HepG2 (cell line): ENCODE measurements around the gene RAPGEF2. TPM values are rescaled to one million over a fixed set of nuclear protein-coding genes. Genes with fewer than 3 reads are reported as not detected.
A peak's percentile ranks its signal among the peaks of the same experiment; 100 is the strongest.

Experiments
- ASH2L ChIP-seq: fragments of 300-600, 200-600 bp; sonication (generic); IDR thresholded peaks from 2 replicates; pipeline ENCODE4 v1.7.0; 2017; ENCODE audit warnings: low read depth, mild to moderate bottlenecking, moderate library complexity, mixed read lengths, low read length; ENCODE audit not compliant: insufficient read length
- CCDC6 ChIP-seq: sonication (generic); formaldehyde crosslinking; IDR thresholded peaks from 2 replicates; pipeline ENCODE4 v1.8.1; 2022; ENCODE audit warnings: mild to moderate bottlenecking, missing genetic modification reagents, moderate library complexity
- CHD4 ChIP-seq: fragments of 200-600 bp; sonication (generic); IDR thresholded peaks from 2 replicates; pipeline ENCODE4 v1.7.0; 2017; ENCODE audit warnings: mild to moderate bottlenecking, low read length, borderline replicate concordance
- EP300 ChIP-seq, 3 experiments: sonication (generic) in 1 of 3; formaldehyde crosslinking in 1 of 3; IDR thresholded peaks; 2 replicates each; pipeline versions ENCODE4 v1.5.1 to v1.6.1; 2011 to 2020; ENCODE audit warnings: low read depth in 2 of 3, low read length in 2 of 3, borderline replicate concordance in 1 of 3, improper control_type of control experiment in 1 of 3, mild to moderate bottlenecking in 1 of 3, missing genetic modification reagents in 1 of 3, moderate library complexity in 1 of 3
- ISL2 ChIP-seq: sonication (generic); formaldehyde crosslinking; IDR thresholded peaks from 2 replicates; pipeline ENCODE4 v1.5.0; 2020; ENCODE audit warnings: missing genetic modification reagents
- RAD21 ChIP-seq: fragments of 450-650 bp; formaldehyde crosslinking; IDR thresholded peaks from 2 replicates; pipeline ENCODE4 v1.5.0; 2020; ENCODE audit warnings: mild to moderate bottlenecking
- RAD51 ChIP-seq: fragments of 450-650 bp; IDR thresholded peaks from 2 replicates; pipeline ENCODE4 v1.6.1; 2016; ENCODE audit warnings: borderline replicate concordance
- RXRB ChIP-seq: IDR thresholded peaks from 2 replicates; pipeline ENCODE4 v1.6.1; 2016; ENCODE audit warnings: borderline replicate concordance, missing genetic modification reagents, missing compliant biosample characterization
- SAP130 ChIP-seq: IDR thresholded peaks from 2 replicates; pipeline ENCODE4 v1.6.1; 2016; ENCODE audit warnings: low read depth
- SMAD1 ChIP-seq: sonication (generic); formaldehyde crosslinking; IDR thresholded peaks from 2 replicates; pipeline ENCODE4 v1.4.0; 2020; ENCODE audit warnings: missing genetic modification reagents, low read depth, mild to moderate bottlenecking, borderline replicate concordance
- SOX13 ChIP-seq, 3 experiments: fragments of 450-650 bp in 1 of 3; sonication (generic) in 1 of 3; formaldehyde crosslinking in 1 of 3; IDR thresholded peaks in 2 of 3; conservative IDR thresholded peaks in 1 of 3; 2 replicates each; pipeline versions ENCODE4 v1.5.0 to v1.6.1; 2016 to 2020; ENCODE audit warnings: antibody characterized with exemption in 1 of 3, mild to moderate bottlenecking in 1 of 3, missing compliant biosample characterization in 1 of 3, missing genetic modification reagents in 1 of 3, moderate library complexity in 1 of 3
- SP2 ChIP-seq: sonication (generic); formaldehyde crosslinking; IDR thresholded peaks from 2 replicates; pipeline ENCODE4 v1.5.1; 2020; ENCODE audit warnings: mild to moderate bottlenecking, missing genetic modification reagents
- STAG1 ChIP-seq: sonication (generic); formaldehyde crosslinking; IDR thresholded peaks from 2 replicates; pipeline ENCODE4 v1.4.0; 2020; ENCODE audit warnings: missing genetic modification reagents
- TAF1 ChIP-seq: sonication (generic); formaldehyde crosslinking; IDR thresholded peaks from 2 replicates; pipeline ENCODE4 v1.4.0; 2020; ENCODE audit warnings: missing genetic modification reagents
- TRIM24 ChIP-seq: sonication (generic); formaldehyde crosslinking; IDR thresholded peaks from 2 replicates; pipeline ENCODE4 v1.8.0; 2022; ENCODE audit warnings: mild to moderate bottlenecking, missing genetic modification reagents
- ZNF335 ChIP-seq: sonication (generic); formaldehyde crosslinking; IDR thresholded peaks from 2 replicates; pipeline ENCODE4 v1.4.0; 2020; ENCODE audit warnings: missing genetic modification reagents
- ZNF672 ChIP-seq: sonication (generic); formaldehyde crosslinking; IDR thresholded peaks from 2 replicates; pipeline ENCODE4 v1.8.1; 2022; ENCODE audit warnings: missing genetic modification reagents
- ZNF703 ChIP-seq: sonication (generic); formaldehyde crosslinking; IDR thresholded peaks from 2 replicates; pipeline ENCODE4 v1.5.1; 2020; ENCODE audit warnings: missing genetic modification reagents, mild to moderate bottlenecking, moderate library complexity, borderline replicate concordance
- ZNF772 ChIP-seq: sonication (generic); formaldehyde crosslinking; IDR thresholded peaks from 2 replicates; pipeline ENCODE4 v1.5.0; 2020; ENCODE audit warnings: mild to moderate bottlenecking, missing genetic modification reagents
- polyA plus RNA-seq, 8 experiments: library from polyadenylated mRNA; depleted of rRNA in 3 of 8; stranded (reverse) in 7 of 8; unstranded in 1 of 8; fragments of >200 nt; fragmentation: Illumina TruSeq in 4 of 8; extraction: Trizol in 4 of 8; gene quantifications; 2 replicates each; pipeline versions ENCODE4 v1.2.1 to v1.2.3, GENCODE V29; 2011 to 2016; ENCODE audit warnings: low read depth in 4 of 8, missing spikeins in 1 of 8, mixed read lengths in 1 of 8; ENCODE audit not compliant: insufficient read depth in 1 of 8
- total RNA-seq, 5 experiments: library from RNA; depleted of rRNA; stranded (reverse); fragments of >200 nt; fragmentation: Illumina TruSeq; extraction: Trizol; gene quantifications; 2 replicates each; pipeline ENCODE4 v1.2.3, GENCODE V29; 2016; ENCODE audit warnings: low read depth in 1 of 5
- TF ChIP-seq, protein P1 (sequence below): fragments of 450-650 bp; IDR thresholded peaks from 2 replicates; pipeline ENCODE4 v1.6.1; 2016
- TF ChIP-seq, protein P2 (sequence below), 2 experiments: sonication (generic) in 1 of 2; formaldehyde crosslinking in 1 of 2; IDR thresholded peaks; 2 replicates each; pipeline versions ENCODE4 v1.4.0 to v1.6.1; 2016 to 2020; ENCODE audit warnings: borderline replicate concordance in 1 of 2, low read depth in 1 of 2, mild to moderate bottlenecking in 1 of 2, missing genetic modification reagents in 1 of 2
- TF ChIP-seq, protein P3 (sequence below): sonication (generic); formaldehyde crosslinking; IDR thresholded peaks from 2 replicates; pipeline ENCODE4 v1.4.0; 2020; ENCODE audit warnings: missing genetic modification reagents, mild to moderate bottlenecking, borderline replicate concordance
- TF ChIP-seq, protein P4 (sequence below): IDR thresholded peaks from 2 replicates; pipeline ENCODE4 v1.6.1; 2016; ENCODE audit warnings: missing genetic modification reagents, missing compliant biosample characterization

The RAPGEF2 gene
- total and polyA plus RNA-seq, 2 of the 13 experiments (the other 11 are each of a cell fraction or from before 2014, with no cell fraction given), result 19.2 to 23.0 TPM

DNA sequence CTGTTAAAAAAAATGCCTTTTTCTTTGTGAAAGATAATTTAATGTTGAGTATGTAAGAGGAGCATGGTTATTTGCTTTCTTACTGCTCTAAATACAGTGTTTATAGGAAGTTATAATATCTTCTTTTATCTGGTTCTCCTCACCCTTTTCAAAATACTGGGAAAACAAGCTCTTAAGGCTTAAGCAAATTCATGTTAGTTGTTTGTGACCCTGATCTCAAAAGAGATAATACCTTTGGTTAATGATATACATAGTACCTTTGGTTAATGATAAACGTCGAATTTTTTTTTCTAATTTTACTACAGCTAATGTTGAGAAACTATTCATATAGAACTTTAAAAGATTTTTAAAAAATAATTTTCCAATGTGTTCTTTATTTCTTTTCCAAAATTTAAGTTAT, 180.1 kb downstream of the RAPGEF2 start (continued):
- no peak for TF ChIP-seq SMAD1 (CRISPR knock-in tag)
- TF ChIP-seq, protein P1, sequence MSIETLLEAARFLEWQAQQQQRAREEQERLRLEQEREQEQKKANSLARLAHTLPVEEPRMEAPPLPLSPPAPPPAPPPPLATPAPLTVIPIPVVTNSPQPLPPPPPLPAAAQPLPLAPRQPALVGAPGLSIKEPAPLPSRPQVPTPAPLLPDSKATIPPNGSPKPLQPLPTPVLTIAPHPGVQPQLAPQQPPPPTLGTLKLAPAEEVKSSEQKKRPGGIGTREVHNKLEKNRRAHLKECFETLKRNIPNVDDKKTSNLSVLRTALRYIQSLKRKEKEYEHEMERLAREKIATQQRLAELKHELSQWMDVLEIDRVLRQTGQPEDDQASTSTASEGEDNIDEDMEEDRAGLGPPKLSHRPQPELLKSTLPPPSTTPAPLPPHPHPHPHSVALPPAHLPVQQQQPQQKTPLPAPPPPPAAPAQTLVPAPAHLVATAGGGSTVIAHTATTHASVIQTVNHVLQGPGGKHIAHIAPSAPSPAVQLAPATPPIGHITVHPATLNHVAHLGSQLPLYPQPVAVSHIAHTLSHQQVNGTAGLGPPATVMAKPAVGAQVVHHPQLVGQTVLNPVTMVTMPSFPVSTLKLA, result no peak
- TF ChIP-seq, protein P2, sequence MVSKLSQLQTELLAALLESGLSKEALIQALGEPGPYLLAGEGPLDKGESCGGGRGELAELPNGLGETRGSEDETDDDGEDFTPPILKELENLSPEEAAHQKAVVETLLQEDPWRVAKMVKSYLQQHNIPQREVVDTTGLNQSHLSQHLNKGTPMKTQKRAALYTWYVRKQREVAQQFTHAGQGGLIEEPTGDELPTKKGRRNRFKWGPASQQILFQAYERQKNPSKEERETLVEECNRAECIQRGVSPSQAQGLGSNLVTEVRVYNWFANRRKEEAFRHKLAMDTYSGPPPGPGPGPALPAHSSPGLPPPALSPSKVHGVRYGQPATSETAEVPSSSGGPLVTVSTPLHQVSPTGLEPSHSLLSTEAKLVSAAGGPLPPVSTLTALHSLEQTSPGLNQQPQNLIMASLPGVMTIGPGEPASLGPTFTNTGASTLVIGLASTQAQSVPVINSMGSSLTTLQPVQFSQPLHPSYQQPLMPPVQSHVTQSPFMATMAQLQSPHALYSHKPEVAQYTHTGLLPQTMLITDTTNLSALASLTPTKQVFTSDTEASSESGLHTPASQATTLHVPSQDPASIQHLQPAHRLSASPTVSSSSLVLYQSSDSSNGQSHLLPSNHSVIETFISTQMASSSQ (IDR thresholded peaks at IDR 0.05; ENCODE audit: low read depth), result peak; percentile 87
- TF ChIP-seq, protein P2 (CRISPR knock-in tag; IDR thresholded peaks at IDR 0.05; ENCODE audit: borderline replicate concordance), result peak; percentile 38; the same call in 1 of the 2 replicates
- TF ChIP-seq SOX13 (IDR thresholded peaks at IDR 0.05), result no peak
- peak in 1 of 2 experiments; percentile 67; a peak in 1 of 4 replicates for TF ChIP-seq SOX13 (CRISPR knock-in tag; conservative IDR thresholded peaks at IDR 0.05 in 1 of 2, IDR thresholded peaks at IDR 0.05 in 1 of 2)
- TF ChIP-seq RXRB (CRISPR knock-in tag), result 0 out of 2 replicates have a peak, but pooled peaks have one; percentile 11
- no peak for TF ChIP-seq ZNF672
- no peak for TF ChIP-seq CCDC6 (CRISPR knock-in tag)
- TF ChIP-seq ZNF772 (CRISPR knock-in tag), result no peak
- TF ChIP-seq STAG1 (CRISPR knock-in tag), result no peak
- TF ChIP-seq CHD4, result 0 out of 2 replicates have a peak, but pooled peaks have one; percentile 28
- TF ChIP-seq EP300 (IDR thresholded peaks at IDR 0.05; ENCODE audit: low read depth in 2 of 2, low read length in 2 of 2), result peak in 1 of 2 experiments; percentile 58; a peak in 1 of 4 replicates
- TF ChIP-seq EP300 (CRISPR knock-in tag; IDR thresholded peaks at IDR 0.05; ENCODE audit: borderline replicate concordance), result no peak
- TF ChIP-seq, protein P3, sequence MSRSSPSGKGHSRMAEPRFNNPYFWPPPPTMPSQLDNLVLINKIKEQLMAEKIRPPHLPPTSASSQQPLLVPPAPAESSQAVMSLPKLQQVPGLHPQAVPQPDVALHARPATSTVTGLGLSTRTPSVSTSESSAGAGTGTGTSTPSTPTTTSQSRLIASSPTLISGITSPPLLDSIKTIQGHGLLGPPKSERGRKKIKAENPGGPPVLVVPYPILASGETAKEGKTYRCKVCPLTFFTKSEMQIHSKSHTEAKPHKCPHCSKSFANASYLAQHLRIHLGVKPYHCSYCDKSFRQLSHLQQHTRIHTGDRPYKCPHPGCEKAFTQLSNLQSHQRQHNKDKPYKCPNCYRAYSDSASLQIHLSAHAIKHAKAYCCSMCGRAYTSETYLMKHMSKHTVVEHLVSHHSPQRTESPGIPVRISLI (CRISPR knock-in tag), result peak; percentile 75; the same call in 1 of the 2 replicates
- no peak for TF ChIP-seq RAD21
- TF ChIP-seq SAP130 (CRISPR knock-in tag), result peak; percentile 51
- TF ChIP-seq ZNF703 (CRISPR knock-in tag), result no peak
- TF ChIP-seq ZNF335 (CRISPR knock-in tag), result no peak
- TF ChIP-seq RAD51, result no peak
- TF ChIP-seq TRIM24, result no peak
- TF ChIP-seq, protein P4, sequence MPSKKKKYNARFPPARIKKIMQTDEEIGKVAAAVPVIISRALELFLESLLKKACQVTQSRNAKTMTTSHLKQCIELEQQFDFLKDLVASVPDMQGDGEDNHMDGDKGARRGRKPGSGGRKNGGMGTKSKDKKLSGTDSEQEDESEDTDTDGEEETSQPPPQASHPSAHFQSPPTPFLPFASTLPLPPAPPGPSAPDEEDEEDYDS (CRISPR knock-in tag), result peak; percentile 19; the same call in 1 of the 2 replicates
- 0 out of 2 replicates have a peak, but pooled peaks have one; percentile 28 for TF ChIP-seq ISL2 (CRISPR knock-in tag)
- no peak for TF ChIP-seq TAF1 (CRISPR knock-in tag)
- no peak for TF ChIP-seq SP2 (CRISPR knock-in tag)
- TF ChIP-seq ASH2L, result peak; percentile 38
